DLD1 (cell line): ENCODE data around the gene ATF7IP2.
"Not testable (repeated sequence)": the region's sequence is repeated elsewhere in the genome, so short reads cannot be mapped to it uniquely, and the experiment has no call there.

Experiments
- in situ Hi-C: cut with HindIII; loops from 2 replicates; pipeline ENCODE4 v1.10.0; 2017; ENCODE audit warnings: low sequenced_read_pairs

The ATF7IP2 gene

DNA sequence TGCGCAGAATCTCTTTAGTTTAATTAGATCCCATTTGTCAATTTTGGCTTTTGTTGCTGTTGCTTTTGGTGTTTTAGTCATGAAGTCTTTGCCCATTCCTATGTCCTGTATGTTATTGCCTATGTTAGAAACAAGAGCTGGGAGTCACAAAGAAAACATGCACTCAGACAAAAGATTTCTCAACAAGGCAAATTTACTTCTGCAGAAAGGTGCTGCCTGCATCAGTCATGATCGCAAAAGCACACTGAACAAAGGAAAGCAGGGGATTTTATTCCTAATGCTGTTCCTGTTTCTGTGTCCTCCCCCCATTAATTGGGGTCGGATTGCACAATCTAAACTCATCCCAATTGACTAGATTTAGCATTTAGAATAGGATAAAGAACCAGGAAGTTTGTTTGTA, 55.9 kb downstream of the ATF7IP2 start:
- in situ Hi-C loops: no loop called here

DNA sequence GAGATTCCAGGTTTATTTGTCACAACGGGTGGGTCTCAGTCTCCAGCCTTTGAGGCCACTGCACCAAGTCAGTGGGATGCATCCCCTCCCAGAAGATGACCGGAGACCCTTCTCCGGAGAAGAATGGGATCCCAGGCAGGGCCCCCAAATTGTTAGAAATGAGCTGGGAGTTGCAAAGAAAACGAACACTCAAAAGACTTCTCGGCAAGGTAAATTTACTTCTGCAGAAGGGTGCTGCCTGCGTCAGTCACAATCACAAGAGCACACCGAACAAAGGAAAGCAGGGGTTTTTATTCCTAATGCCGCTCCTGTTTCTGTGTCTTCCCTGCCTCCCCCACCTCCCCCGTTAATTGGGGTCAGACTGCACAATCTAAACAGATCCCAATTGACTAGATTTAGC, 61.4 kb downstream of the ATF7IP2 start:
- in situ Hi-C loops: no loop called here

DNA sequence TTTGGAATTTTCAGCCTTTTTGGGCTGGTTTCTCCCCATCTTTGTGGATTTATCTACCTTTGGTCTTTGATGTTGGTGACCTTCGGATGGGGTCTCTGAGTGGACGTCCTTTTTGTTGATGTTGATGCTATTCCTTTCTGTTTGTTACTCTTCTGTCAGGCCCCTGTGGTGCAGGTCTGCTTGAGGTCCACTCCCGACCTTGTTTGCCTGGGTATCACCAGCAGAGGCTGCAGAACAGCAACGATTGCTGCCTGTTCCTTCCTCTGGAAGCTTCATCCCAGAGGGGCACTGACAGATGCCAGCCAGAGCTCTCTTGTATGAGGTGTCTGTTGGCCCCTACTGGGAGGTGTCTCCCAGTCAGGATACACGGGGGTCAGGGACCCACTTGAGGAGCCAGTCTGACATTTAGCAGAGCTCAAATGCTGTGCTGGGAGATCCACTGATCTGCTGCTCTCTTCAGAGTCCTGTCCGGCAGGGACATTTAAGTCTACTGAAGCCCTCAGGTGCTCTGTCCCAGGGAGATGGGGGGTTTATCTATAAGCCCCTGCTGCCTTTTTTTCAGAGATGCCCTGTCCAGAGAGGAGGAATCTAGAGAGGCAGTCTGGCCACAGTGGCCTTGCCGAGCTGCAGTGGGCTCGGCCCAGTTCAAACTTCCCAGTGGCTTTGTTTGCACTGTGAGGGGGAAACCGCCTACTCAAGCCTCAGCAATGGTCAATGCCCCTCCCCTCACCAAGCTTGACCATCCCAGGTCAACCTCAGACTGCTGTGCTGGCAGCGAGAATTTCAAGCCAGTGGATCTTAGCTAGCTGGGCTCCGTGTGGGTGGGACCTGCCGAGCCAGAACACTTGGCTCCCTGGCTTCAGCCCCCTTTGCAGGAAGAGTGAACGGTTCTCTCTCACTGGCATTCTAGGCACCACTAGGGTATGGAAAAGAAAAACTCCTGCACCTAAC, 66.6 kb downstream of the ATF7IP2 start:
- in situ Hi-C loops: not testable (repeated sequence)

DNA sequence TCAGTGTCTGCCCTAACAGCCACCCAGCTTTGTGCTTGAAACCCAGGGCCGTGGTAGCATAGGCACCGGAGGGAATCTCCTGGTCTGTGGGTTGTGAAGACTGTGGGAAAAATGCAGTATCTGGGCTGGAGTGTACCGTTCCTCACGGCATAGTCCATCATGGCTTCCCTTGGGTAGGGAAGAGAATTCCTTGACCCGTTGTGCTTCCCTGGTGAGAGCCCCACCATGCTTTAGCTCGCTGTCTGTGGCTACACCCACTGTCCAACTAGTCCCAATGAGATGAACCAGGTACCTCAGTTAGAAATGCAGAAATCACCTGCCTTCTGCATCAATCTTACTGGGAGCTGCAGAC, 67.3 kb downstream of the ATF7IP2 start:
- in situ Hi-C loops: no loop called here

DNA sequence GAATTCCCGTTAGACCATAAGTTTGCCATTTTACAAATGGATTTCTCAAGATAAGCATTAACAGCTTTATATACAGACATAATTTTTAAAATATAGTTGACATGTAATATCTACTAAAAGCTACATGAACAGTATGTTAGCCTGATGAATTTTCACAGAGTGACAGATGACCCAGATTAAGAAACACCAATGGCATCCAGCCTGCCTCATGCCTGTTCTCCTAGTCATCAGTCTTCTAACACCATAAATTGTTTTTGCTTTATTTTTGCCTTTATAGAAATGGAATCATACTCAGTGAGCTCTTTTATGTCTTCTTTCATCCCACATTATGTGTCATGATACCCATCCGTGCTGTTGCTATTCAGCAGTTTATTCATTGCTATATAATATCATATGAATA, 80.0 kb downstream of the ATF7IP2 start:
- in situ Hi-C loops: no loop called here

DNA sequence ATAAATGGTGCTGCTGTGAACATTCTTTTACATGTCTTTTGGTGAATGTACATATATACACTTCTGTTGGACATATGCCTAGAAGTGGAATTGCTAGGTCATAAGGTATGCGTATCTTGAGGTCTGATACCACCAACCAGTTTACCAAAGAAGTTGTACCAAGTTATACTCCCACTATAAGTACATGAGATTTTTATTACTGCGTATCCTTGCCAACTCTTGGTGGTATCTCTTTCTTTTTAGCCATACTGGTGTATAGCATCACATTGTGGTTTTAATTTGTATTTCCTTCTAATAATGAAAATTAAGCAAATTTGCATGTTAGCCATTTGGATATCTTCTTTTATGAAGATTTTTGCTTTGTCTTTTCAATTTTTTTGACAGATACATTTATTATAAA, 80.5 kb downstream of the ATF7IP2 start:
- in situ Hi-C loops: no loop called here

DNA sequence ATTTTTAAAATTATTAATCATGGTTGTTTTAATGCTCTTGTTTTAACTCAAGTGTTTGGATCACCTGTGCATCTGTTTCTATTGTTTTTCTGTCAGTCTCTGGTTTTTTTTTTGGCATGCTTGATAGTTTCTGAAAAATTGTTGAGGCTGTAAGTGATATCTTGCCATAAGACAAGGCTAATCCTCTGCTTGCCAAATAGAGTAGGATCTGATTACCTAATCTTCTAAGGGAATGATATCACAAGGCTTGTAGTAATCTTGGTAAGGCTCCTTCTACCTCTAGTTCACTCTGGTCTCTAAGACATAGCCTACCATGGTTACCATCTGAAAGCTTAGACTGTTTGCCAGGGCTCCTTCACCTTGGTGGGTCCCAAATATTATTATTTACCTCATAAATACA, 81.0 kb downstream of the ATF7IP2 start:
- in situ Hi-C loops: no loop called here

DNA sequence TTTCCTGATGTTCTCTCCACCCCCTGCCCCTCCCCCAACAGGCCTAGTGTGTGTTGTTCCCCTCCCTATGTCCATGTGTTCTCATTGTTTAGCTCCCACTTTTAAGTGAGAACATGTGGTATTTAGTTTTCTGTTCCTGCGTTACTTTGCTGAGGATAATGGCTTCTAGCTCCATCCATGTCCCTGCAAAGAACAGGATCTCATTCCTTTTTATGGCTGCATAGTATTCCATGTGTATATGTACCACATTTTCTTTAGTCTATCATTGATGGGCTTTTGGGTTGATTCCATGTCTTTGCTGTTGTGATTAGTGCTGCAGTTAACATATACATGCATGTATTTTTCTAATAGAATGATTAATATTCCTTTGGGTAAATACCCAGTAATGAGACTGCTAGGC, 90.8 kb downstream of the ATF7IP2 start:
- in situ Hi-C loops: not testable (repeated sequence)

DNA sequence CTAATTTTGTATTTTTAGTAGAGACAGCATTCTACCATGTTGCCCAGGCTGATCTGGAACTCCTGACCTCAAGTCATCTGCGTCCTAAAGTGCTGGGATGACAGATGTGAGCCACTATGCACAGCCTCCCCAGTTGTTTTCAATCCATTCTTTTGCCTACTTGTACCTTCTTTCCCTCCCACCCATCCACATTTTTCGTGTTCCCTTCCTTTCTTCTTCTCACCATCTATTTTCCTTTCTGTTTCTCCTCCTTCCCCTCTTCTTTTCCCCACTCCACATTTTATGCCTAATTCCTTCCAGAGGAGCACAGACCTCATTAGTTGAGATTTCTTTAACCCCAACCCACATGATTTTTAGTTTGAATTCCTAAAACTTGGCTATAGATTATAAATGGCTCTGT, 94.3 kb downstream of the ATF7IP2 start:
- in situ Hi-C loops: no loop called here

DNA sequence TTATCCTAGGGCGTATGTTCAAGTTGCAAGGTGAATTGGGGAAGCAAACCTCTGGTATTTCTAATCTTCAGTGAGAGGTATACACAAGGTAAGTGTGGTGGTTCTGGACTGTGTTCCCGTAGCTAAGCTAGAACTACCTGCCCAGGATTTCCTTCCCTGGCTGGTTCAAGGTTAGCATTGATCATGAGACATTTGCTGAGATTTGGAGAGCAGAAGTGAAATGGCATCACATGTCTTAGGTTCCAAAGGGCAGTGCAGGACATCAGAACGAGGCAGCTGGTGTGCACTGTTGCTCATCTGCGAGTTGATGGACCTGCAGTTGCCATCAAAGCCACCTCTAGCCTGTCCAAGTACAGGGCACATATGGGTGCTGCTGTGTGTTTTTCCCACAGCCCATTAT, 99.3 kb downstream of the ATF7IP2 start:
- in situ Hi-C loops: no loop called here

DNA sequence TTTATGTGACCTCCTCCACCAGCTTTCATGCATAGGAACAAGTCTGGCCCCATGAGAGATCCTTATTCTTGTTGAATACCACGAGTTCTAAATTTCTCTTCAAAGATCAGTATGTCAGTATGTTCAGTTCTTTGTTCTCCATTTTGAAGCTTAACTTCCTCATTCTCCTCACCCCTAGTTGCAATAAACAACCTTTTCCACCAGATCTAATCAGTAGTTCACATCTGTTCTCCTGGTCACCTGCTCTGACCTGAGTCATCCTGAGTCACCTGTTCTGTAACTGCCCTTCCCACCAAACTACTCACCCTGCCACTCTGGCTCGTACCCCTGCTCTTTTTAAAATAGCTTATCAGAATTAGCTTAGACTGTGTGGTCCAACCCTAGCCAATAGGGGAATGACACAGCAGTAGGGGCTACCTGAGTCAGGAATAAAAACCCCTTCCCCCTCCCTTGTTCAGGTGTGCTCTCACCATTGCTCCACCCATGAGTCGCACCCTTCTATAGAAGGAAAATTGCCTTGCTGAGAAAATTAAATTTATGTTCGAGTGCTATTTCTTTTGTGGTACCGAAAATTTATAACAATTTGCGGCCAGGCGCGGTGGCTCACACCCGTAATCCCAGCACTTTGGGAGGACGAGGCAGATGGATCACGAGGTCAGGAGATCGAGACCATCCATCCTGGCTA, 100.0 kb downstream of the ATF7IP2 start:
- in situ Hi-C loops: no loop called here

DNA sequence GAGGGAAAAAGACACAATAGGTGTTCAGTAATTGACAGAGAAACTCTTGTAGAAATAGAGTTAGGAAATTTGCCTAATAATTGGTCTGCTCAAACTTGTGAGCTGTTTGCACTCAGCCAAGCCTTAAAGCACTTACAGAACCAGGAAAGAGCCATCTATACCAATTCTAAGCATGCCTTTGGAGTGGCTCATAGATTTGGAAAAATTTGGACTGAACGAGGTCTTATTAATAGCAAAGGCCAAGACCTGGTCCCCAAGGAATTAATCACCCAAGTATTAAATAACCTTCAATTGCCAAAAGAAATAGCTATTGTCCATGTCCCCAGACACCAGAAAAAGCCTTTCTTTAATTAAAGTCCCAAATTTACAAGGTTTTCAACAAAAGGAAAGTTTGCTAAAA, 104.3 kb downstream of the ATF7IP2 start:
- in situ Hi-C loops: no loop called here

DNA sequence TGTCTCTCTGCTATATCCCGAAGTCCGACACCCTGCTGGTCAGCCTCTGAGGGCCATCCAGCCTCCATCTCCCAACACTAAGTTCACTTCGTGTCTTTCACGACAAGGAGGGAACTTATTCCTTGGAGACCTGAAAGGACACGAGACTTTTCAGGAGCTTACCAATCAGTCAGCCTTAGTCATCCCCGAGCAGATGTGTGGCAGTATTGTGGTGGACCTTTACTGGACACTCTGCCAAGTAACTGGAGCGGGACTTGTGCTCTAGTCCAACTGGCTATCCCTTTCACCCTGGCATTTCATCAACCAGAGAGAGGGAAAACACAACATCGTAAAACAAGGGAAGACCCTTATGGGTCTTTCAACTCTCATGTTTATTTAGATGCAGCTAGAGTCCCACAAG, 107.4 kb downstream of the ATF7IP2 start:
- in situ Hi-C loops: no loop called here

DNA sequence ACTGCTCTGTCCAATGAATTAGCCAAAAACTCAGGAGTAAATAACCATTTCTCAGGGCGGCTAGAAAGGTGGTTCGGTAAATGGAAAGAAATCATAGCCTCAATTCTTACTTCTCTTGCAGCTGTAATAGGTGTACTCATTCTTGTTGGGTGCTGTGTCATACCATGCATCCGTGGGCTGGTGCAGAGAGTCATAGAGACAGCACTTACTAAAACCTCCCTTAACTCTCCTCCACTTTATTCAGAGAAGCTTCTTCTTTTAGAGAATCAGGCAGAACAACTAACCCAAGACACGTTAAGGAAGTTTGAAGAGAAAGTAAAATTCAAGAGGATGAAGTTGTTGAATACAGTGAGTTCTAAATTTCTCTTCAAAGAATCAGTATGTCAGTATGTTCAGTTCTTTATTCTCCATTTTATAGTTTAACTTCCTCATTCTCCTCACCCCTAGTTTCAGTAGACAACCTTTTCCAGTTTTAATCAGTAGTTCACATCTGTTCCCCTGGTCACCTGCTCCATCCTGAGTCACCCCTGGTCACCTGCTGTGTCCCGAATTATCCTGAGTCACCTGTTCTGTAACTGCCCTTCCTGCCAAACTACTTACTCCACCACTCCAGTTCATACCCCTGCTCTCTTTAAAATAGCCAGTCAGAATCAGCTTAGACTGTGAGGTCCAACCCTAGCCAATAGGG, 108.6 kb downstream of the ATF7IP2 start:
- in situ Hi-C loops: no loop called here

DNA sequence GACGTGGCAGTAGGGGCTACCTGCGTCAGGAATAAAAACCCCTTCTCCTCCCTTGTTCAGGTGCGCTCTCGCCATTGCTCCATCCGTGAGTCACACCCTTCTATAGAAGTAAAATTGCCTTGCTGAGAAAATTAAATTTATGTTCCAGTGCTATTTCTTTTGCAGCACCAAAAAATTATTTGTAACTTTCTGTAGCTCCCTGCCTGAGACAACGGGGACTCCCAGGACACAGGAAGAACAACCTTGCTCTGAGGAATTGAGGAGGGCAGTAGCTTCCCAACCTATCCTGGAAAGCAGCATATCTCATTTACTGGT, 109.1 kb downstream of the ATF7IP2 start:
- in situ Hi-C loops: no loop called here

DNA sequence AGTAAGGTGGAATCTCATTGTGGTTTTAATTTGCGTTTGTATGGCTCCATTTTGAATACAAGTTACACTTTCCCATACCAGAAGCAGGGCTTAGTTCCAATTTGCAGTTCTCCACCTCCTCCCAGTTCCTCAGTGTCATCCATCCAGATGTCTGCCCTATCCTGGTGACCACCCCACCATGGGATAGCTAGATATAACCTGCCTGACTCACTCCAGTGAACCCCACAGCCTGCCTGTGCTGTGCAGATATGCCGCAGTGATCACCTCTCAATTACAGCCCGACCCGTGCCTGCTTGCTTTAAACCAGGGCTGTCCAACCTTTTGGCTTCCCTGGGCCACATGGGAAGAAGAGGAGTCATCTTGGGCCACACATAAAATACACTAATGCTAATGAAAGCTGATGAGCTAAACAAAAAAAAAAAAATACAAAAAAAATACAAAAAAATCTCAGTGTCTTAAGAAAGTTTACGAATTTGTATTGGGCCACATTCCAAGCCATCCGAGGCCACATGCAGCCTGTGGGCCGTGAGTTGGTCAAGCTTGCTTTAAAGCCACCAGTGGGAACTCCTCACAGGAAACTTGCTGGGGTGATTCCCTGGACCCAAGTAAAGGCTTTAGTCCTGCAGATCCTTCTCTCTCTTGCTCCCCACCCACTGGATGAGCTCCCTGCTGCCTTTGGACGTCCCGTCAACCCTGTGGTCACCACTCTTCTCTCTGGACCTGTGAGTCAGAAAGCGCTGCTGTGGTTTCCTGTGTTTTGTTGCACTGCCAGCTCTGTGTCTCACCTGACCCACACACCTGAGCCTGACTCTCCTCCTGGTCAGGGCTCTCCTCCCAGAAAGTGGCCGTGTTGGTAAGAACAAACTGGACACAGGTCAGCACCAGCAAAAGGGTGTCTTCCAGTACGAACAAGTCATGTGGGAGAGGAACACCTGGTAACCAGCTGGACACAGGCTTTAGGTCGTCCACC, 111.6 kb downstream of the ATF7IP2 start:
- in situ Hi-C loops: no loop called here

DNA sequence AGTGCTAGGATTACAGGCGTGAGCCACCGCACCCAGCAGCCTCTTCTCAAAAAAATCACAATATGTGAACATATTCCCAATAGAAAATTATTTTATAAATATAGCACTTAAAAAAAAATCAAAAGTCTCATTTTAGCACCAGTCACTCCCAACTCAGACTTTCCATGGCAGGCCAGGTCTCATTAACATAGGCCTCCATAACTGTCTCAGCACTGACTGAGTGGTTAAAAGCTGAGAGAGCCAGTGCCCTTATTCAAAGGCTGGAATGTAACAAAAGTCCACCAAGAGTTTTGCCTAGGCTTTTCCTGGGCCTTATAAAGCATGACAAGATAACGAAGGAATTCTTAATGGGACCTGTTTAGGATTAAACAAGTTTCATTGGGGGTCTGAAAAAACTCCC, 114.7 kb downstream of the ATF7IP2 start:
- in situ Hi-C loops: no loop called here

DNA sequence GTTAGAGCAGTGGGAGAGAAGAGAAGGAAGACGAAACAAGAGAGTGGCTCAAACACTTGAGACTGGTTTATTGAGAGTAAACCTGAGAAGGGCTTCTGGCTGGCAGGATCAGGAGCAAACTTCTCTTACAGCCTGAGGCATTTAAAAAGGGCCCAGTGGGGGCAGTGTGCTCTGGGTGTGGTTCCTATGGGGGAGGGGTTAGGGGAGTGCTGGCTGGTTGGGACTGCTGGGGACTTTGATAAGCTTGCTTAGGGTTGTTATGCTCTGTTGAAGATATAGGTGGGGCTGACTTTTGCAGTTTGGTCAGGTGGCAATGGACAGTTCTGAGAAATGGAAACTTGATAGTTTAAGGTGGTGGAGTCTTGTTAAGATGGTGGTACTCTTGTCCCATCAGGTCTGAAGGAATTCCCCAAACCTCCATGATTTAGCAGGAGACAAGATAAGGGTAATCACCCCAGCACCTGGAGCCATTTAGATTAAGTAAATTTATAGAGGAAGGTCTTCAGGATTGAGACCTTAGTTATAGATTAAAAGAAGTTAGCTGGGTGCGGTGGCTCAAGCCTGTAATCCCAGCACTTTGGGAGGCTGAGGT, 115.3 kb downstream of the ATF7IP2 start:
- in situ Hi-C loops: no loop called here

DNA sequence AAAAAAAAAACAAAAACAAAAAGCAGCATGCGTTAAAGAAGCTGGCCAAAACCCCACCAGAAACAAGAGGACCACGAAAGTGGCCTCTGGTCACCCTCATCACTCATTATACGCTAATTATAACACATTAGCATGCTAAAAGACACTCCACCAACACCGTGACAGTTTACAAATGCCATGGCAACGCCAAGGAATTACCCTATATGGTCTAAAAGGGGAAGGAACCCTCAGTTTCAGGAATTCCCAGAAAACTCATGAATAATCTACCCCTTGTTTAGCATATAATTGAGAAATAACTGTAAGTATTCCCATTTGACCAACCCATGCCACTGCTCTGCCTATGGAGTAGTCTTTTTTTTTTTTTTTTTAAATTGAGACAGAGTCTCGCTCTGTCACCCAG, 116.9 kb downstream of the ATF7IP2 start:
- in situ Hi-C loops: no loop called here

DNA sequence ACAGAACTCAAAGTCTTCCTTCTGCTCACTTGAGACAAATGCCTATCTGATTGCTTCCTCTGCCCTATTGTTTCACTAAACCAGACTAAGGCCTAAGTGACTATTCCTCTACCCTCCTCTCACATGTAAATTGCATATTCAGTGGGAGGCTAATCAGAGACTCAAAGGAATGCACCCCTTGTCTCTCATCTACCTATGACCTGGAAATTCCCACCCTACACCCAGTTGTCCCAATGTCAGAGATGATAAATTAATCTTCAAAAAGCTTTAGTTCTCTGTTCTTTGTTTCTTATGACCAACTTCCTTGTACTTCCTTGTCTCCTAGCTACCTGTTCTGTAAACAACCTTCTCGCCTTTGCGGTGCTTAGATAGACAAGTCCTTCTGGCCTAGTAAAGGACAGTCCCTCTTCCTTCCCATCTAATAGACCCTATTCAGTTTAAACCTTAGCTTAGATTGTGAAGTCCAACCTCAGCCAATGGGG, 118.6 kb downstream of the ATF7IP2 start:
- in situ Hi-C loops: no loop called here
